ENCODE results near the gene DCAF8L2. TPM values are rescaled to one million over a fixed set of nuclear protein-coding genes. Genes with fewer than 3 reads are reported as not detected.
A peak's percentile ranks its signal among the peaks of the same experiment; 100 is the strongest.

The DCAF8L2 gene
- total RNA-seq, 1 experiment from 2014 or later = not detected

DNA sequence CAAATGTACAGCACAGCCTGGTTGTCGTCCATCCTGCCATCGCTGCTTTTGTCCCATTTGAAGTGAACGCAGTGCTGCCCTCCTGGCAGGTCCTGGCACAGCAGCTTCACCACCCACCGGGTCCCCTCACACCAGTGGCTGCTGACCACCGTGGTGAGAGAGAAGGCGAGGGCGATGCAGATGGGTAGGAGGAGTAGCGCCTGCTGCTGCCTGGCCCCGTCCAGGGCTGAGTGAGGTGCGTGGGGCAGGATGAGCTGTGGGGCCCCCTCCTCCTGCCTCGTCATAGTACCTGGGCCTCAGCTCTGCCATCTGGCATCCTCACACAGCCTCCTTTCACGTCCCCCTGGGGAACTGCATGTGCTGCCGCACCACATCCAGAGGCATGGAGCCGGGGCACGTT is 1.8 kb downstream of the DCAF8L2 start:
- CTCF ChIA-PET = no interaction called here

DNA sequence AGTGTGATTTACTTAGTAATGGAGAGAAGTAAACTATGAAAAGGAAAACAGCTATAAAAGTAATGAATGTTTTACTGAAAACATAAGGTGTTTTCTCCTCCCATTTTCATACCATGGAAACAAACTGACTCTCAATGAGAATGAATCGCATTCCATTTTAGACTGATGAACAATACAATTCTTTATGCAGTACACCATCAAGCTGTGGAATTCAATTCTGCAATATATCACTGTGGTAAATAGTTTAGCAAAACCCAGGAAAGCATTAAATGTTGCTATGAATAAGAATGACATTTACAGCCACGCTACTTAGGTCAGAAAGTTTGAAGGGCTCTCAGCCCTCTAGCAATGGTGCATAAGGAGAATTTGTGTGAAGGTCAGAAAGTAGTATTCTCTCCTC is 7.4 kb downstream of the DCAF8L2 start:
- DNase-seq = no peak
- TF ChIP-seq, protein P1, sequence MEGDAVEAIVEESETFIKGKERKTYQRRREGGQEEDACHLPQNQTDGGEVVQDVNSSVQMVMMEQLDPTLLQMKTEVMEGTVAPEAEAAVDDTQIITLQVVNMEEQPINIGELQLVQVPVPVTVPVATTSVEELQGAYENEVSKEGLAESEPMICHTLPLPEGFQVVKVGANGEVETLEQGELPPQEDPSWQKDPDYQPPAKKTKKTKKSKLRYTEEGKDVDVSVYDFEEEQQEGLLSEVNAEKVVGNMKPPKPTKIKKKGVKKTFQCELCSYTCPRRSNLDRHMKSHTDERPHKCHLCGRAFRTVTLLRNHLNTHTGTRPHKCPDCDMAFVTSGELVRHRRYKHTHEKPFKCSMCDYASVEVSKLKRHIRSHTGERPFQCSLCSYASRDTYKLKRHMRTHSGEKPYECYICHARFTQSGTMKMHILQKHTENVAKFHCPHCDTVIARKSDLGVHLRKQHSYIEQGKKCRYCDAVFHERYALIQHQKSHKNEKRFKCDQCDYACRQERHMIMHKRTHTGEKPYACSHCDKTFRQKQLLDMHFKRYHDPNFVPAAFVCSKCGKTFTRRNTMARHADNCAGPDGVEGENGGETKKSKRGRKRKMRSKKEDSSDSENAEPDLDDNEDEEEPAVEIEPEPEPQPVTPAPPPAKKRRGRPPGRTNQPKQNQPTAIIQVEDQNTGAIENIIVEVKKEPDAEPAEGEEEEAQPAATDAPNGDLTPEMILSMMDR (IDR thresholded peaks at IDR 0.05; ENCODE audit: unreplicated experiment) = no peak
- CTCF ChIA-PET = no interaction called here
- peaks cover 2% of the 10 kb centered on the region for H3K9me3 Mint-ChIP-seq (ENCODE audit: low read depth, unreplicated experiment)
- BruUV-seq (replicated peaks) = no TSS peak
- no peak overlapping the region for H3K4me3 Mint-ChIP-seq (ENCODE audit: low read depth, unreplicated experiment)
- H3K4me1 Mint-ChIP-seq (ENCODE audit: low read depth, unreplicated experiment) = peaks cover 32% of the 10 kb centered on the region
- intact Hi-C loops (cut with micrococcal nuclease; ENCODE audit: unreplicated experiment) = loop anchor here (5.0 kb wide), 2 partner anchors 40 to 150 kb away; no protein-coding TSS in a partner anchor
- H3K27me3 Mint-ChIP-seq (ENCODE audit: unreplicated experiment) = no peaks in the 10 kb centered on the region
- H3K36me3 Mint-ChIP-seq (ENCODE audit: insufficient read depth, unreplicated experiment) = peaks cover 5% of the 10 kb centered on the region
- H3K27ac Mint-ChIP-seq (ENCODE audit: unreplicated experiment) = peak overlapping the region; percentile 60

More for the DNA sequence above, 1.8 kb downstream of the DCAF8L2 start:
- intact Hi-C loops (cut with micrococcal nuclease; ENCODE audit: unreplicated experiment) = no loop called here
- Mint-ChIP-seq H3K27ac (ENCODE audit: unreplicated experiment) (no peak overlapping the region), H3K9me3 (ENCODE audit: low read depth, unreplicated experiment) (peaks cover 2% of the 10 kb centered on the region), H3K4me3 (ENCODE audit: low read depth, unreplicated experiment) (no peak overlapping the region), H3K27me3 (ENCODE audit: unreplicated experiment) (no peaks in the 10 kb centered on the region), H3K36me3 (ENCODE audit: insufficient read depth, unreplicated experiment) (no peaks in the 10 kb centered on the region), H3K4me1 (ENCODE audit: low read depth, unreplicated experiment) (peaks cover 18% of the 10 kb centered on the region)
- no peak for DNase-seq
- BruUV-seq (replicated peaks) = no TSS peak
- TF ChIP-seq, protein P1 (IDR thresholded peaks at IDR 0.05; ENCODE audit: unreplicated experiment) = no peak

DNA sequence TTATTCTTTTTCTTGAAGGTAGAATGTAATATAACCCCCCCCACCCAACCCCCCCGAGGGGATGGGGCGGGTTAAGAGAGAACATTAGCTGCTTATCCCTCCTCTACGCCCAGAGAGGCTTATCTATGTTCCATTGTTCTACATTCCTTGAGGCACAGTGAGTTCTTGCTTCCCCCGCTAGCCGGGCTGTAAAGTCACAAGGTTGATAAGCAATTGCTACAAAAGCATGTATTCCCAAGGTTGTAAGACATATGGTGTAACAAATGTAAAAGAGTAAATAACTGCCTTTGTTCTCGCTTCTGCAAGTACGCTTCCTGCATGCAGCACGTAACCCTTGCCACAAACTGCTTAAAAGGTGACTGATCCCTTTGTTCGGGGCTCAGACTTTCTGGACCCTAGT is 8.2 kb downstream of the DCAF8L2 start:
- H3K4me3 Mint-ChIP-seq (ENCODE audit: low read depth, unreplicated experiment) = peak overlapping the region; percentile 36
- intact Hi-C loops (cut with micrococcal nuclease; ENCODE audit: unreplicated experiment) = loop anchor here (2.0 to 5.0 kb wide), 3 partner anchors 14 to 151 kb away; no protein-coding TSS in a partner anchor
- peaks cover 32% of the 10 kb centered on the region for H3K4me1 Mint-ChIP-seq (ENCODE audit: low read depth, unreplicated experiment)
- H3K36me3 Mint-ChIP-seq (ENCODE audit: insufficient read depth, unreplicated experiment) = peaks cover 5% of the 10 kb centered on the region
- CTCF ChIA-PET = no interaction called here
- no peaks in the 10 kb centered on the region for H3K9me3 Mint-ChIP-seq (ENCODE audit: low read depth, unreplicated experiment)
- no TSS peak for BruUV-seq (replicated peaks)
- no peaks in the 10 kb centered on the region for H3K27me3 Mint-ChIP-seq (ENCODE audit: unreplicated experiment)
- DNase-seq = peak; percentile 34
- H3K27ac Mint-ChIP-seq (ENCODE audit: unreplicated experiment) = peak overlapping the region; percentile 90
- TF ChIP-seq, protein P1 (IDR thresholded peaks at IDR 0.05; ENCODE audit: unreplicated experiment) = no peak

DNA sequence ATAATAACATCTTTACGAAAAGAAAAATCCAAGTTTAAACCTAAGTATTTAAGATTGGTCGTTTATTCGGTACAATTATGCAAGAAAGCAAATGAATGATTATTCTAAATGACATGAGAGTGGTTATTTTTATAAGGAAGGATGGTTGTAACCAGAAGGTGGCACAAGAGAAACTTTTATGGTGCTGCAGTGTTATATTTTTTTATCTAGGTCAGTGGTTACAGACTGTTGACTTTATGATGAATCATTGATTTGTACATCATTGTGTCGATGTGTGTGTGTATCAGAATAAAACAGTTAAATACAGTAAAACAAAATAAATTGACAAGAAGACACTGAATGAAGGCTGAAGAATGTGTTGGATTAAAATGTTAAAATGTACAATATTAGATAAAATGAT is 9.8 kb downstream of the DCAF8L2 start:
- Mint-ChIP-seq H3K4me3 (ENCODE audit: low read depth, unreplicated experiment) (peak overlapping the region; percentile 36), H3K27ac (ENCODE audit: unreplicated experiment) (peak overlapping the region; percentile 98), H3K27me3 (ENCODE audit: unreplicated experiment) (no peaks in the 10 kb centered on the region), H3K4me1 (ENCODE audit: low read depth, unreplicated experiment) (peaks cover 28% of the 10 kb centered on the region), H3K36me3 (ENCODE audit: insufficient read depth, unreplicated experiment) (peaks cover 5% of the 10 kb centered on the region), H3K9me3 (ENCODE audit: low read depth, unreplicated experiment) (no peaks in the 10 kb centered on the region)
- no peak for DNase-seq
- intact Hi-C loops (cut with micrococcal nuclease; ENCODE audit: unreplicated experiment) = loop anchor here (2.0 to 5.0 kb wide), 5 partner anchors 15 to 153 kb away; no protein-coding TSS in a partner anchor
- no TSS peak for BruUV-seq (replicated peaks)
- TF ChIP-seq, protein P1 (IDR thresholded peaks at IDR 0.05; ENCODE audit: unreplicated experiment) = no peak
- CTCF ChIA-PET = no interaction called here
